Pons (tissue), 1 donor: ENCODE data around the gene FUT3.

Source experiments
- DNase-seq: peaks from one replicate; pipeline ENCODE4 v3.0.0-alpha.2; 2016; ENCODE audit warnings: low spot score

The FUT3 gene

DNA sequence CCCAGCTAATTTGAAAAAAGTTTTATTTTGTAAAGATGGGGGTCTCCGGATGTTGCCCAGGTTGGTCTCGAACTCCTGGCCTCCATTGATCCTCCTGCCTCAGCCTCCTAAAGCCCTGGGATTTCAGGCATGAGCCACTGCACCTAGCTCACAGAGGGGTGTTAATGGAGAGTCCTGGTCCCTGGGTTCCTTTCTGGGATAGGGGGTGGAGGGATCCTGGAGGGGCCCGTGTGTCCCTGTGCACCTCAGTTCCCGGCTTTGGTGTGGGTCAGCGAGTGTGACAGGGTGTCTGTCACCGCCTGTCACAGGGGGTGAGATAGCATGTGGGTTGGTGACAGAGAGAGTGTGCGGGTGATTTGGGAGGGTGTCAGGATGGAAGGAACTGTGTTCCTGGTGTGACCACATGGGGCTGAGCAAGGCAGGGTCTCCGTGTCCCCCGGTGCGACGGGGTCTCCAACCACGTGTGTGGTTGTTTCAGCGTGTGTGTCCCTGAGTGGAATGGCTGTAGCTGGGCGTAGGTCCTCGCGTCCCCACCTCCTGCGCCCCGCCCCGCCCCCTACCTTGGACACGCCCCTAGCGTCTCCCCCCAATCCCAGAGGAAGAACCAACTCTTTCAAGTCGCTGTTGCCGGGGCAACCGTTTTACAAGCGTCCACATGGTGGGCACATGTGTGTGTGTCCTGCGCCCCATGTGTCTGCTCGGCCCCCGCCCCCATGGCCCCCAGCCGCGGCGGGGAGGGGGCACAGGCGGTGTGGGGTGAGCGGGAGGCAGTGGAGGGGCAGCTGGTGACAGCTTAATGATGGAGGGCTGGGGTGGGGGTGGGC, 49.2 kb downstream of the FUT3 start:
- no peak for DNase-seq

DNA sequence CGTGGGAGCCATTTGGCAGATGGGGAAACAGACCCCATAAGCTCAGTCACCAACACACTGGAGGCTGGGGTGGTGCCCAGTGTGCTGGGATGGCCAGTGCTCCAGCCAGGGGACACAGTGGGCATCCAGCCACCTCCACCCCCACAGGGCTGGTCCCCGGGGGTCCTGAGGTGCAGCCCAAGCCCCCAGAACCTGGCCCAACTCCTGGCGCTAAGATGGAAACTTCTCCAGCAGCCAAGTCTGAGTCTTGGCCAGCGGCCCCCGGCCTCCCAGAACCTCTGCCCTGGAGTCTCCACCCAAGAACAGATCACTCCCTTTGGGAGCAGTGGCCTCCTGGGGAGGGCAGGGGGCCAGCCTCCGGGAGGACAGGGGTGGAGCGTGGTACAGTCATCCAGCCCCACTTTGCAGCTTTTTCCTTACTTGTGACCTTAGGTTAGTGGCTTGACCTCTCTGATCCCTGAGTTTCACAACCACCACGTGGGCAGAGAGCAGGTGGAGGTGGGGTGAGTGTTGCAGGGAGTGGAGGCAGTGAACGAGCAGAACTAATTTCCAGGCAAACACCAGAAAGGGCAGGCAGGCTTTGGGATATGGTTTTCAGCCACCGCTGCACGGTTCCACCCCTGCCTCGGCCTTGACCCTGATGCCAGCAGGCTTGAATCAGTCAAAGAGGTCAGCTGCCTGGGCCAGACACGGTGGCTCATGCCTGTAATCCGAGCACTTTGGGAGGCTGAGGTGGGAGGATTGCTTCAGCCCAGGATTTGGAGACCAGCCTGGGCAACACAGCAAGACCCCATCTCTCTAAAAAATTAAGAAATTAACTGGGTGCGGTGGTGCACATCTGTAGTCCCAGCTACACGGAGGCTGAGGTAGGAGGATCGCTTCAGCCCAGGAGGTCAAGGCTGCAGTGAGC, 50.6 kb downstream of the FUT3 start:
- DNase-seq: no peak

DNA sequence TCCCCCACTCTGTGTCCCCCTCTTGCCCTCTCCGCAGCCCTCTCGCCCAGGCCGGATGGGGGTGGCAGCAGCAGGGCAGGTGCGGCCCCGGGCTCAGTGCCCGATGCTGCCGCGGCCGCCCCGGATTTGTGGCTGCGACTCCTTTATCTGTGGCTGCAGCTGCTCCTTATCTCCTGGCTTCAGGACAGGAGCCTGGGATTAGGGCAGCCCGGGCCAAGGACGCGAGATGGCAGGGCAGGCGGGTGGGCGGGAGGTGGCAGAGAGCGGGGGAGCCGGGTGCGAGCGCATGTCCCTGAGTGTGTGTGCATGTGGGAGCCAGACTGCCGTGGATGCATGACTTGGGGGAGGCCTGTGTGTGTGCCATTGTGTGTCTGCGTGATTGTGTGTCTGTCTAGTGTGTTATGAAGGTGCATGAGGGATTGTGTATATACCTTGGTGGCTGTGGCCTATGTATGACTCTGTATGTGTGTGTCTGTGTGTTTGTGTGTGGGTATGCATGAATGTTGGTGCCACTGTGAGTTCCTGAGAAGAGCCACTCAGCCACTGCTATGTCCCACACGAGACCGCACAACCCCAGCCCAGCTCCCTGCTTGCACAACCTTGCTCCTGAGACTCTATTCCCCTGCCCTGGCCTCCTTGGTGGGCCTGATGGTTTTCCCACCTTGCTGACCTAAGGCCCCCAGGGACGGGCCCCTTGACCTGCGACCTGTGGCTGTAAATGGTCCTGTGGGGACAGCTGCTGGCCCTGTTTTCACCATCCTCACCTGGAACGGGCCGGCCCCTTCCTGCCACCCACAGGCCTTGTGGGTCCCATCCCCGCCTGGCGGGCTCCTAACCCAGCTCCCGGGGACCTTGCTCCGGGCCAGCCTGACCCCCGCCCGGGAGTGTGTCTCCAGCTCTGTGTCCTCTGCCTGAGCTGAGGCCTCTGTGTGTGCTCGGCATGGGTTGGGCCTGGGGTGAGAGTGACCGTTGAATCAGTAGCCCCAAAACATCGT, 51.7 kb downstream of the FUT3 start:
- DNase-seq: no peak

DNA sequence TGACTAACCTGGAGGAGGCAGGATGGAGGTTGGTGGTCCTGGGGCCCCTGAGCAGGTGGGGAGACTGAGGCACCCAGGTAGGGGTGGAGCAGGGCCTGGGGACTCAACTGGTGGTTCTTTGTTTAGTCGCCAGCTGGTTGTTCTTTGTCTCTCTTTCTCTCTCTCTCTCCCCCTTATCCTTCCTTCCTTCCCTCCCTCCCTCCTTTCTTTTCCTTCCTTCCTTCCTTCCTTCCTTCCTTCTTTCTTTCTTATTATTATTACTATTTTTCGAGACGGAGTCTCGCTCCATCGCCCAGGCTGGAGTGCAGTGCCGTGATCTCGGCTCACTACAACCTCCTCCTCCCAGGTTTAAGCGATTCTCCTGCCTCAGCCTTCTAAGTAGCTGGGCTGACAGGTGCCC, 53.0 kb downstream of the FUT3 start:
- no peak for DNase-seq

DNA sequence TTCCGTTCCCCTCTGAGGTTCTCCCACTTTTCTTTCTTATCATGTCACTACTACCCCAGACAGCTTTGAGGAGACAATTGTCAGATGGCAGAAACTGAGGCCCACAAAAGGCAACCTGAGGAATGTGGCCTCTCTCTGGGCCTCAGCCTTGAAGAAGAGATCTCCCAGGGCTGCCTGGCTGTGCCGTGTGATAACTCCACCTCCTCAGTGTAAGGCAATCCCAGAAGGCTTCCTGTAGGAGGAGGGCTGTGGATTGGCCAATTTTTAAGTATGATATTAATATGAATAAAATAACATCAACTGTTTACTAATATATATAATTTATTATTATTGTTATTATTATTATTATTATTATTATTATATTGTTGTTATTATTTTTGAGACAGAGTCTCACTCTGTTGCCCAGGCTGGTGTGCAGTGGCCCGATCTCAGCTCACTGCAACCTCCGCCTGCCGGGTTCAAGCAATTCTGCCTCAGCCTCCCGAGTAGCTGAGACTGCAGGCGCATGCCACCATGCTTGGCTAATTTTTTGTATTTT, 55.8 kb downstream of the FUT3 start:
- DNase-seq: no peak

DNA sequence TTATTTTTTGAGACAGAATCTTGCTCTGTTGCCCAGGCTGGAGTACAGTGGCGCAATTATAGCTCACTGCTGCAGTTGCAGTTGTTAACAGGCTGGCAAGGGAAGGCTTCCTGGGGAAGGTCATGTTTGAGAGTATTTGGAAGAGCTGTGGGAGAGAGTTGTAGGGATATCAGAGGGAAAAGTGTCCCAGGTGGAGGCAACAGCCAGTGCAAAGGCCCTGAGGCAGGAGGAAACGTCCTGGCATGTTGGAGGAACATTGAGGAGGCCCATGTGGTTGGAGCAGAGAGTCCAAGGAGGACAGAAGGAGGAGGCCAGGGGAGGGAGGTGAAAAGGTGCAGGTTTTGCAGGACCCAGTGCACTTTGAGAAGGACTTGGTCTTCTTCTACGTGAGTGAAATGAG, 58.1 kb downstream of the FUT3 start:
- DNase-seq: no peak
